Esophagus muscularis mucosa (tissue), 4 donors: ENCODE measurements around the gene IGFL2. TPM values are rescaled to one million over a fixed set of nuclear protein-coding genes. Genes with fewer than 3 reads are reported as not detected.
A peak's percentile ranks its signal among the peaks of the same experiment; 100 is the strongest.

Experiments used
- DNase-seq: peaks from one replicate; pipeline ENCODE4 v3.0.0-alpha.2; 2017; ENCODE audit errors: extremely low spot score
- H3K27ac ChIP-seq, 4 donors: fragments of 200-600 bp; sonication (generic); replicated peaks in 1 of 4; 1 replicate in 3 of 4; 2 replicates in 1 of 4; pipeline ENCODE4 v1.5.1; 2016 to 2019; ENCODE audit warnings: mild to moderate bottlenecking in 1 of 4
- H3K27me3 ChIP-seq, 4 donors: fragments of 200-600 bp; sonication (generic); one replicate each; pipeline versions ENCODE4 v1.5.1 to v1.6.0; 2016 to 2019
- H3K36me3 ChIP-seq, 4 donors: fragments of 200-600 bp; sonication (generic); one replicate each; pipeline ENCODE4 v1.5.1; 2016 to 2019
- H3K4me1 ChIP-seq, 4 donors: fragments of 200-600 bp; sonication (generic); one replicate each; pipeline ENCODE4 v1.5.1; 2016 to 2019
- H3K4me3 ChIP-seq, 4 donors: fragments of 200-600 bp; sonication (generic); 1 replicate in 2 of 4; 2 replicates in 2 of 4; pipeline ENCODE4 v1.5.1; 2016 to 2019; ENCODE audit warnings: mild to moderate bottlenecking in 4 of 4, moderate library complexity in 1 of 4
- H3K9me3 ChIP-seq, 4 donors: fragments of 200-600 bp; sonication (generic); 1 replicate in 3 of 4; 2 replicates in 1 of 4; pipeline ENCODE4 v1.5.1; 2016 to 2019
- EP300 ChIP-seq: sonication (generic); formaldehyde crosslinking; IDR thresholded peaks from one replicate; pipeline ENCODE4 v1.6.1; 2017; ENCODE audit warnings: antibody characterized with exemption
- POLR2A ChIP-seq: fragments of 450-650 bp; IDR thresholded peaks from one replicate; pipeline ENCODE4 v1.6.1; 2017; ENCODE audit warnings: antibody characterized with exemption, moderate library complexity, mild to moderate bottlenecking, low read depth
- POLR2AphosphoS5 ChIP-seq, 2 donors: sonication (generic); formaldehyde crosslinking; IDR thresholded peaks; one replicate each; pipeline ENCODE4 v1.6.1; 2017; ENCODE audit warnings: antibody characterized with exemption in 2 of 2
- WGBS: methylation state at CpG from one replicate; pipeline ENCODE4 v1.1.5; 2018; 5-methylcytosine and 5-hydroxymethylcytosine counted together
- intact Hi-C: fragments of 100-400 bp; cut with DNase I; formaldehyde crosslinking; loops from one replicate; pipeline ENCODE4 v1.15.1; 2023
- total RNA-seq, 4 donors: library from RNA; depleted of rRNA; stranded (reverse); fragments of >200 nt; gene quantifications; one replicate each; pipeline versions ENCODE4 v1.1.0 to v1.2.1, GENCODE V29; 2016
- TF ChIP-seq, protein P1 (sequence below), 3 experiments: fragments of 200-600 bp in 2 of 3; fragments of 450-650 bp in 1 of 3; sonication (generic) in 2 of 3; IDR thresholded peaks; one replicate each; pipeline ENCODE4 v1.5.1; 2017 to 2019; ENCODE audit warnings: antibody characterized with exemption in 3 of 3, mild to moderate bottlenecking in 2 of 3, moderate library complexity in 1 of 3

IGFL2 gene
- total RNA-seq, 4 donors from 2014 or later, result not detected

DNA sequence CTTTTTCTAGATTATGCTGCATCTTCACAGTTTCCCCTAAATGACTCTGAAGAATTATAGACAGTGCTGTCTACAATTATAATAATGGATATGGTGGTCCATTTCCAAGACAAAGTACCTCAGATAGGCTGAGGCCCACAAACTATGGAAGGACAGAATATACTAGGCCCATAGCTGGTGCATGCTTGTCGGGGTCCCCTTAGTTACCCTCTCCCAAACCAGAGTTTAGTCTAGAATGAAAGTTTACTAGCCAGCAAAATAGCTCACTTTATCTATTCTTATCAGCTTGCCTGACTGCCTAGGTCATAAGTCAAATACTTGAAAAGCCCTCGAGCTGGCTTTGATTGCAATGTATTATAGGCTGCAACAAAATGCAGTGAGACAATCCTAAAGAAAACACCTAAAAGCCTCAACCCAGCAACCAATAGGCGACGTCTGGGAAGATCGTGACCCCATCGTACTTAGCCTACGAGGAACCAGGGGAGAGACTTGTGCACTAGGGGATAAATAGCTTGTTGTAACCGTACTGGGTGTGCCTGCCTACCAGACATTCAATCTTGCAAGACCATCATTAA, 785 bp upstream of the IGFL2 start:
- Histone ChIP-seq H3K4me1 (no peaks in the 10 kb centered on the region), H3K4me3 (no peak overlapping the region), H3K9me3 (no peaks in the 10 kb centered on the region), H3K27me3 (peaks cover 0 to 21% (median 0%) of the 10 kb centered on the region in 4 donors), H3K36me3 (no peaks in the 10 kb centered on the region), H3K27ac (no peak overlapping the region)
- intact Hi-C loops, result no loop called here
- no peak for TF ChIP-seq EP300
- TF ChIP-seq, protein P1, sequence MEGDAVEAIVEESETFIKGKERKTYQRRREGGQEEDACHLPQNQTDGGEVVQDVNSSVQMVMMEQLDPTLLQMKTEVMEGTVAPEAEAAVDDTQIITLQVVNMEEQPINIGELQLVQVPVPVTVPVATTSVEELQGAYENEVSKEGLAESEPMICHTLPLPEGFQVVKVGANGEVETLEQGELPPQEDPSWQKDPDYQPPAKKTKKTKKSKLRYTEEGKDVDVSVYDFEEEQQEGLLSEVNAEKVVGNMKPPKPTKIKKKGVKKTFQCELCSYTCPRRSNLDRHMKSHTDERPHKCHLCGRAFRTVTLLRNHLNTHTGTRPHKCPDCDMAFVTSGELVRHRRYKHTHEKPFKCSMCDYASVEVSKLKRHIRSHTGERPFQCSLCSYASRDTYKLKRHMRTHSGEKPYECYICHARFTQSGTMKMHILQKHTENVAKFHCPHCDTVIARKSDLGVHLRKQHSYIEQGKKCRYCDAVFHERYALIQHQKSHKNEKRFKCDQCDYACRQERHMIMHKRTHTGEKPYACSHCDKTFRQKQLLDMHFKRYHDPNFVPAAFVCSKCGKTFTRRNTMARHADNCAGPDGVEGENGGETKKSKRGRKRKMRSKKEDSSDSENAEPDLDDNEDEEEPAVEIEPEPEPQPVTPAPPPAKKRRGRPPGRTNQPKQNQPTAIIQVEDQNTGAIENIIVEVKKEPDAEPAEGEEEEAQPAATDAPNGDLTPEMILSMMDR (IDR thresholded peaks at IDR 0.05), result no peak
- no peak for TF ChIP-seq POLR2AphosphoS5 (IDR thresholded peaks at IDR 0.05)
- TF ChIP-seq POLR2A, result no peak
- peak; percentile 45 for DNase-seq
- 63% methylated on average over 8 of the region's 8 CpGs for WGBS

DNA sequence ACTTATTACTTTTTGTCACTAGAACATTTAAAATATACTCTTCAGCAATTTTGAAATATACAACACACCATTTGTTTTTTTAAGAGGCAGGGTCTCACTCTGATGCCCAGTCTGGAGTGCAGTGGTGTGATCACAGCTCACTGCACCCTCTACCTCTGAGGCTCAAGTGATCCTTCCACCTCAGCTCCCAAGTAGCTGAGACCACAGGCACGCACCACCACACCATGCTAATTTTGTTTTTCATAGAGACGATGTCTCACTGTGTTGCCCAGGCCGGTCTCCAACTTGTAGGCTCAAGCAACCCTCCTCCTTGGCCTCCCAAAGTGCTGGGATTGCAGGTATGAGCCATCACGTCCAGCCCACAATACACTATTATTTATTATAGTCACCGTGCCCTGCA, 2.6 kb downstream of the IGFL2 start:
- Histone ChIP-seq H3K4me1 (no peaks in the 10 kb centered on the region), H3K36me3 (no peaks in the 10 kb centered on the region), H3K27ac (no peak overlapping the region), H3K9me3 (no peaks in the 10 kb centered on the region), H3K27me3 (peaks cover 0 to 27% (median 0%) of the 10 kb centered on the region in 4 donors), H3K4me3 (no peak overlapping the region)
- no peak for TF ChIP-seq EP300
- no peak for TF ChIP-seq POLR2A
- TF ChIP-seq POLR2AphosphoS5 (IDR thresholded peaks at IDR 0.05), result no peak
- TF ChIP-seq, protein P1 (IDR thresholded peaks at IDR 0.05), result no peak
- 78% methylated on average over 5 of the region's 5 CpGs for WGBS
- intact Hi-C loops, result no loop called here
- peak; percentile 72 for DNase-seq

DNA sequence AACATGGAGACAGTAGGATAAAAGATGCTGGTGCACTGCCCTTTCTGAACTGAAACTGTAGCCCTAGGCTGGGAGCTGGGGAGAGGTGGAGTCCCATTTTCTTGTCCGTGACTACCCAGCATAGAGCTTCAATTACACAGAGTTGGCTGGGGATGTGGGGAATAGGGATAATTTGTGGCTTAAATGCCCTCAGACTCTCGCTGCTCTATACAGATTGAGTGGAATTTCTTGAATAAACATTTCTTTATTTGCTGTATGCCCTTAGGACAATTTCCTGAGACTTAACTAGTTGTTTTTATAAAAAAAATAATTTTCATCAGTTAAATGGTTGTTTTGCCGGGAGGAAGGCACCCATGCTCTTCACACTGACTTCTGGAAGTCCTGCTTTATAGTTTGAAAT, 7.2 kb downstream of the IGFL2 start:
- TF ChIP-seq, protein P1 (IDR thresholded peaks at IDR 0.05), result no peak
- no peak for TF ChIP-seq EP300
- TF ChIP-seq POLR2AphosphoS5 (IDR thresholded peaks at IDR 0.05), result no peak
- TF ChIP-seq POLR2A, result no peak
- peak; percentile 53 for DNase-seq
- intact Hi-C loops, result no loop called here
- H3K9me3 ChIP-seq, result no peaks in the 10 kb centered on the region
- no peaks in the 10 kb centered on the region for H3K4me1 ChIP-seq
- peaks cover 0 to 41% (median 0%) of the 10 kb centered on the region in 4 donors for H3K27me3 ChIP-seq
- H3K27ac ChIP-seq, result no peak overlapping the region
- H3K4me3 ChIP-seq, result no peak overlapping the region
- 73% methylated on average over 3 of the region's 3 CpGs for WGBS
- H3K36me3 ChIP-seq, result no peaks in the 10 kb centered on the region

DNA sequence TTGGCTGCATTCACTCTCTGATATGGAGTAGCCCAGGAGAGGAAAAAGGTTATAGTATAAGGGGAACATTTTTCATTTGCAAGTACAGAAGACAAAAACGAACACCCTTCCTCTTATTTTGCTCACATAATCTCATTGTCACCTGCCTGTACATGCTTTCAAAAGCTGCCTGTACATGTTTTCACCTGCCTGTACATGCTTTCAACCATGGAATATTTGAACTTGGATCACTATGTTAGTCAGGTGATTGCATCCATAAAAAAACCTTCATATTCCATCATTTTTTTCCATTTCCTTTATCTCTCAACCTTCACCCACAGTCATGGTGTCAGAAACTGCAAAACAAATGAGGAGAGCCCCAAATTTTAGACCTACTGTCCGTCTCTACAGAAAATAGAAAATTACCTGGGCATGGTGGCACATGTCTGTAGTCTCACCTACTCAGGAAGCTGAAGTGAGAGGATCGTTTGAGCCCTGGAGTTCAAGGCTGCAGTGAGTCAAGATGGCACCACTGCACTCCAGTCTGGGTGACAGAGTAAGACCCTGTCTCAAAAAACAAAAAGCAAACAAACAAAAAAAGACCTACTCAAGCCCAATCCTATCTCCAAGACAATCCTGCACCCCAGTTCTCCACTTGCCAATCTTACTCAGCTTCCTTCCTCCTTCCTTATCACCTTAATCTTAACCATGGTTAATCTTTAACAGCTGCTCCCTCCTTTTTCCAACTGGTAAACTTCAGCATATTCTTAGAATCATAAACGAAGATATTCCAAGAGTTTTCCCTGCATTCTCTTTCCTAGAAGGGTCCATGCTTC, 11.6 kb downstream of the IGFL2 start:
- DNase-seq, result peak; percentile 50
- Histone ChIP-seq H3K4me3 (no peak overlapping the region), H3K27me3 (peaks cover 0 to 46% (median 0%) of the 10 kb centered on the region in 4 donors), H3K36me3 (no peaks in the 10 kb centered on the region), H3K27ac (no peak overlapping the region), H3K9me3 (peaks cover 0 to 20% (median 8%) of the 10 kb centered on the region in 4 donors), H3K4me1 (no peaks in the 10 kb centered on the region)
- intact Hi-C loops, result no loop called here
- 63% methylated on average over 4 of the region's 4 CpGs for WGBS
- TF ChIP-seq, protein P1 (IDR thresholded peaks at IDR 0.05), result no peak
- TF ChIP-seq POLR2AphosphoS5 (IDR thresholded peaks at IDR 0.05) (no peak), EP300 (no peak), POLR2A (no peak)
